Measurements from ENCODE around the gene SLC25A13.
"Not testable (repeated sequence)": the region's sequence is repeated elsewhere in the genome, so short reads cannot be mapped to it uniquely, and the experiment has no call there.

Gene SLC25A13

GRCh38 chr7:96173781-96174180, 148.1 kb downstream of the SLC25A13 start:
- in situ Hi-C loops (cut with HindIII; ENCODE audit: low sequenced_read_pairs) = no loop called here

GRCh38 chr7:96169439-96169838, 152.5 kb downstream of the SLC25A13 start:
- in situ Hi-C loops (cut with HindIII; ENCODE audit: low sequenced_read_pairs) = no loop called here

GRCh38 chr7:96167424-96167823, 154.5 kb downstream of the SLC25A13 start:
- in situ Hi-C loops (cut with HindIII; ENCODE audit: low sequenced_read_pairs) = no loop called here

GRCh38 chr7:96161897-96162296, 160.0 kb downstream of the SLC25A13 start:
- in situ Hi-C loops (cut with HindIII; ENCODE audit: low sequenced_read_pairs) = no loop called here

- in situ Hi-C loops (cut with HindIII; ENCODE audit: low sequenced_read_pairs) = no loop called here
These were observed 164.0 kb downstream of the SLC25A13 start for GRCh38 chr7:96157856-96158255.

- in situ Hi-C loops (cut with HindIII; ENCODE audit: low sequenced_read_pairs) = not testable (repeated sequence)
These were observed 167.4 kb downstream of the SLC25A13 start for GRCh38 chr7:96154506-96154905.

GRCh38 chr7:96152706-96153105, 169.2 kb downstream of the SLC25A13 start:
- in situ Hi-C loops (cut with HindIII; ENCODE audit: low sequenced_read_pairs) = no loop called here

GRCh38 chr7:96151889-96152288, 170.0 kb downstream of the SLC25A13 start:
- in situ Hi-C loops (cut with HindIII; ENCODE audit: low sequenced_read_pairs) = no loop called here

- in situ Hi-C loops (cut with HindIII; ENCODE audit: low sequenced_read_pairs) = no loop called here
These were observed 177.7 kb downstream of the SLC25A13 start for GRCh38 chr7:96144260-96144526.

GRCh38 chr7:96143495-96144259, 178.2 kb downstream of the SLC25A13 start:
- in situ Hi-C loops (cut with HindIII; ENCODE audit: low sequenced_read_pairs) = no loop called here

GRCh38 chr7:96136600-96137239, 185.2 kb downstream of the SLC25A13 start:
- in situ Hi-C loops (cut with HindIII; ENCODE audit: low sequenced_read_pairs) = no loop called here

- in situ Hi-C loops (cut with HindIII; ENCODE audit: low sequenced_read_pairs) = no loop called here
These were observed 186.7 kb downstream of the SLC25A13 start for GRCh38 chr7:96135241-96135640.

GRCh38 chr7:96131525-96131924, 190.4 kb downstream of the SLC25A13 start:
- in situ Hi-C loops (cut with HindIII; ENCODE audit: low sequenced_read_pairs) = no loop called here

- in situ Hi-C loops (cut with HindIII; ENCODE audit: low sequenced_read_pairs) = no loop called here
These were observed 194.2 kb downstream of the SLC25A13 start for GRCh38 chr7:96127746-96128145.

- in situ Hi-C loops (cut with HindIII; ENCODE audit: low sequenced_read_pairs) = no loop called here
These were observed 195.5 kb downstream of the SLC25A13 start for GRCh38 chr7:96126382-96126781.

- in situ Hi-C loops (cut with HindIII; ENCODE audit: low sequenced_read_pairs) = no loop called here
These were observed 199.2 kb downstream of the SLC25A13 start for GRCh38 chr7:96122746-96123145.

GRCh38 chr7:96121752-96122151, 200.1 kb downstream of the SLC25A13 start:
- in situ Hi-C loops (cut with HindIII; ENCODE audit: low sequenced_read_pairs) = no loop called here

- in situ Hi-C loops (cut with HindIII; ENCODE audit: low sequenced_read_pairs) = no loop called here
These were observed 201.3 kb downstream of the SLC25A13 start for GRCh38 chr7:96120445-96121225.

GRCh38 chr7:96118449-96119001, 203.4 kb downstream of the SLC25A13 start:
- in situ Hi-C loops (cut with HindIII; ENCODE audit: low sequenced_read_pairs) = no loop called here

- in situ Hi-C loops (cut with HindIII; ENCODE audit: low sequenced_read_pairs) = no loop called here
These were observed 205.7 kb downstream of the SLC25A13 start for GRCh38 chr7:96116173-96116572.

- in situ Hi-C loops (cut with HindIII; ENCODE audit: low sequenced_read_pairs) = no loop called here
These were observed 207.7 kb downstream of the SLC25A13 start for GRCh38 chr7:96114190-96114589.

- in situ Hi-C loops (cut with HindIII; ENCODE audit: low sequenced_read_pairs) = no loop called here
These were observed 210.5 kb downstream of the SLC25A13 start for GRCh38 chr7:96111405-96111804.
